Activated naive CD4-positive, alpha-beta T cell treated with anti-CD3 and anti-CD28 coated beads, Interleukin-2, amount 50 U/mL, for 72 hours (primary cell): ENCODE data around the gene TXNDC16. TPM values are rescaled to one million over a fixed set of nuclear protein-coding genes. Genes with fewer than 3 reads are reported as not detected.
"Not testable (repeated sequence)": the region's sequence is repeated elsewhere in the genome, so short reads cannot be mapped to it uniquely, and the experiment has no call there.

Source experiments
- ATAC-seq, 2 donors: fragments of 150-1000 bp; cut with Tn5 transposase; 2 replicates each; pipeline ENCODE4 v1.10.0; 2021; ENCODE audit warnings: mild to moderate bottlenecking in 2 of 2, moderate library complexity in 2 of 2
- DNase-seq, 2 donors: peaks; one replicate each; pipeline ENCODE4 v3.0.0; 2021 to 2022; ENCODE audit warnings: low spot score in 2 of 2
- H3K27ac Mint-ChIP-seq, 2 donors: one replicate each; pipeline ENCODE4 v1.8.0; 2022; ENCODE audit warnings: mild to moderate bottlenecking in 2 of 2, mixed read lengths in 2 of 2
- H3K36me3 Mint-ChIP-seq, 2 donors: one replicate each; pipeline ENCODE4 v1.8.0; 2022; ENCODE audit warnings: mixed read lengths in 2 of 2
- H3K9me3 Mint-ChIP-seq, 2 donors: one replicate each; pipeline ENCODE4 v1.8.0; 2022; ENCODE audit warnings: mixed read lengths in 2 of 2
- total RNA-seq, 2 donors: library from RNA; stranded (reverse); gene quantifications; one replicate each; pipeline ENCODE4 v1.2.3, GENCODE V29; 2022

TXNDC16 gene
- total RNA-seq, 2 donors from 2014 or later: 7.0 to 12.0 TPM

DNA sequence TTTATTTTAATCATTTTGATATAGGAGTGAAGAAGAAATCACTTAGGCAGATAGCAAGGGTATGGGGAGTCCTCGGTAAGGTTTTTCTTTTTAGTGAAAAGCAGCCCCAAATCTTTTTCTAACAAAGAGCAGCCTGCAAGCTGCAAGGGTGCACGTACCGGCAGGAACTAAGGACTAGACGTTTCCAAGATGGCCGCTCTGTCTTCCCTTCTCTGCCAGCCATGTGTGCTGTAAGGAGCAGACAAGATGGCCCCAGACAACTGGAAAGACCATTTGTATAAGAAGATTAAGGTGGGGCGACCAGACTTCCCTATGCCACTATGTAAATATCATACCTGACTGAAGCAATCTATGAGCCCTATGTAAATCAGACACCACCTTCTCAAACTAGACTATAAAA lies 79.6 kb downstream of the TXNDC16 start:
- ATAC-seq (no peak), DNase-seq (no peak)
- peaks cover 0 to 9% of the 10 kb centered on the region in 2 donors for H3K9me3 Mint-ChIP-seq
- no peak overlapping the region for H3K27ac Mint-ChIP-seq
- peaks cover 17 to 18% of the 10 kb centered on the region in 2 donors for H3K36me3 Mint-ChIP-seq

DNA sequence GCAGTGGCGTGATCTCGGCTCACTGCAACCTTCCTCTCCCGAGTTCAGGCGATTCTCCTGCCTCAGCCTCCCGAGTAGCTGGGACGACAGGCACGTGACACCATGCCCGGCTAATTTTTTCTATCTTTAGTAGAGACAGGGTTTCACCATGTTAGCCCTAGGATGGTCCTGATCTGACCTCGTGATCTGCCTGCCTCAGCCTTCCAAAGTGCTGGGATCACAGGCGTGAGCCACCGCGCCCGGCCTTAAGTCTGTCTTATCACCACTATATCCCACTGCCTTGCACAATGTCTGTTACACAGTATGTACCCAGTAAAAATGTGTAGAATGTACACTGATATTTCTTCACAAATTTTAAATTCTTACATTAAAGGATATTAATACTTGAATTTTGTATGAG lies 80.1 kb downstream of the TXNDC16 start:
- H3K9me3 Mint-ChIP-seq, ATAC-seq, H3K27ac Mint-ChIP-seq, DNase-seq: not testable (repeated sequence)
- H3K36me3 Mint-ChIP-seq: peaks cover 14 to 16% of the 10 kb centered on the region in 2 donors

DNA sequence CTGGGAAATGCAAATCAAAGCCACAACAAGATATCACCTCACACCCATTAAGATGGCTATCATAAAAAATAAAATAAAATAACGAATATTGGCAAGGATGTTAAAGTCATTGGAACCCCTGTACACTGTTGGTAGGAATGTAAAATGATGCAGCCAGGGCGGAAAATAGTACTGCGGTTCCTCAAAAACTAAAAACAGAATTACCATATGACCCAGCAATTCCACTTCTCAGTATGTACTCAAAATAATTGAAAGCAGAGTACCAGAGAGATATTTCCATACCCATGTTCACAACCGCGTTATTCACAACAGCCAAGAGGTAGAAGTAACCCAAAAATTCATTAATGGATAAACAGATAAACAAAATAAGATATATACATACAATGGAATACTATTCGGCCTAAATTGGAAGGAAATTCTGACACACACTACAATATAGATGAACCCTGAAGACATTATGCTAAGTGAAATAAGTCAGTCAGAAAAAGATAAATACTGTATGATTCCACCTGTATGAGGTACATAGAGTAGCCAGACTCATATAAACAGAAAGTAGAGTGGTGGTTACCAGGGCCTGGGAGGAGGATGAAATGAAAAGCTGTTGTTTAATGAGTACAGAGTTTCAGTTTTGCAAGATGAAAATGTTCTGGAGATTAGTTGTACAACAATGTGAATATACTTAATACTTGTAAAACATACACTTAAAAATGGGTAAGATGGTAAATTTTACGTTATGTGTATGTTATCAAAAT lies 84.6 kb downstream of the TXNDC16 start:
- DNase-seq (no peak), ATAC-seq (peak; percentile 47 to 99)
- Mint-ChIP-seq H3K27ac (peak overlapping the region in 1 of 2 donors; percentile 66), H3K36me3 (peaks cover 4 to 6% of the 10 kb centered on the region in 2 donors), H3K9me3 (no peaks in the 10 kb centered on the region)

DNA sequence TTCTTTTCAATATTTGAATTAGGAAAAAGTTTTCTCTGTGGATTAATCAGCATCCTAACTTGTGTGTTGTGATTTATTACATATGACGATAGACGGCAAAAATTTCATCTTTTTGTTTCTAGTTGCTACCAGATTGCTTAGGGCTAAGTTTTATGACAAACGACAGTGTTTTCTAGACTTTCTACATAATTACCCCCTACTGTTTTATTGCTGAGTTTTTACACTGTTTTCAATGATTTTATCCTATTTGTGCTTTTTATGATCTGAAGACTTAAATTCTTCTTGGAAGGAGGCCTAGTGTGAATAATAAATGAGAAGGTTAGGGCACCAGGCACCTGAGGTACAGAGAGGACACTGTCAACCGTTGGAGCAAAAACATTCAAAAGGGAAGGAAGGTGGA lies 88.1 kb downstream of the TXNDC16 start:
- peaks cover 25 to 26% of the 10 kb centered on the region in 2 donors for H3K36me3 Mint-ChIP-seq
- no peak for ATAC-seq
- no peak for DNase-seq
- no peak overlapping the region for H3K27ac Mint-ChIP-seq
- H3K9me3 Mint-ChIP-seq: peaks cover 0 to 5% of the 10 kb centered on the region in 2 donors

DNA sequence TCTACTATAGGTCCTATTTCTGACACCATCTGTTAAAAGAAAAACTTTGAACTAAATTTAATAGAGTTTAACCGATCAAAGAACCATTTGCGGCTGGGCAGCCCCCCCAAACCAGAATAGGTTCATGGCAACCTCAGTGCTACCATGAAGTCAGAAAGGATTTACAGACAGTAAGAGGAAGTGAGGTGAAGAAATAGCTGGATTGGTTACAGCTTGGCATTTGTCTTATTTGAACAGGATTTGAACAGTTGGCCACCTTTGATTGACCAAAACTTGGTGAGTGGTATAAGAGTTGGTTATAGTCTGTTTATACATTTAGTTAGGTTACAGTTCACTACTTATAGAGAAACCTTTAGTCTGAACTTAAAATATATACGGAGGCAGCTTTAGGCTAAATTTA lies 88.9 kb downstream of the TXNDC16 start:
- ATAC-seq: no peak
- H3K27ac Mint-ChIP-seq: no peak overlapping the region

DNA sequence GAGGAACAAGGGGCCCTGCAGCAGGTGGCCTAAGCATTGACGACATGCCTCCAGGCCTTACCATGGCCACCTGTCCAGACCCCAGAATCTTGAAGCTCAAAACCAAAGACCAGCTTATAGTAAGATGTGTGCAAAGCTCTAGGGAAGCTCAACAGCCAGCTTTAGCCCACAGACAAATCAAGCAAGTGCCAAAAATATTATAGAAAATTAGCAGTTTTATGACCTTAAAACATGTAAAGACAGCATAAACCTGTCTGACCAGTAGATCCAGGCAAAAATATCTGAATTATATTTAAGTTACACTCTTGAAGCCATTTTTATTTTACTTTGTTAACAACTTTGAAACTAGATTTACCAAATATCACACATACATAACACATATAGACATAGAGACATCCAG lies 90.6 kb downstream of the TXNDC16 start:
- ATAC-seq: no peak
- Mint-ChIP-seq H3K27ac (no peak overlapping the region), H3K36me3 (peaks cover 27% of the 10 kb centered on the region in 2 donors), H3K9me3 (peaks cover 0 to 5% of the 10 kb centered on the region in 2 donors)
- no peak for DNase-seq

More for the DNA sequence above, 88.9 kb downstream of the TXNDC16 start:
- H3K36me3 Mint-ChIP-seq: peaks cover 27% of the 10 kb centered on the region in 2 donors
- H3K9me3 Mint-ChIP-seq: peaks cover 0 to 5% of the 10 kb centered on the region in 2 donors
- no peak for DNase-seq

DNA sequence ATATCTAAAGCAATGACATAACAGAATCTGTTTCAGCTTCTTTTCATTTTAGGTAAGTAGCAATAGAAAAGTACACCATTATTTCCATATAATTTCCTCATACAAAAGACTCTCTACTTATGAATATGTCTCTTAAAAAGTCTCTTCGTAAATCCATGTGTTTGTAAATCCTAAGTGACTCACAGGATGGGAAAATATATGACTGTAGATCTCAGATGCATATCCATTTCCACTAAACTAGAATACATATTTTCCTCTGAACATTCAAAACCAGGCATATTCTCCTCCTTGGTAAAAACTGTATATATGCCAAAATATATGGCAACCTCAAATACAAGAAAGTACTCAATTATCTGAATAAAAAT lies 93.6 kb downstream of the TXNDC16 start:
- ATAC-seq: no peak
- Mint-ChIP-seq H3K9me3 (peaks cover 0 to 5% of the 10 kb centered on the region in 2 donors), H3K27ac (no peak overlapping the region), H3K36me3 (peaks cover 27% of the 10 kb centered on the region in 2 donors)
- no peak for DNase-seq

DNA sequence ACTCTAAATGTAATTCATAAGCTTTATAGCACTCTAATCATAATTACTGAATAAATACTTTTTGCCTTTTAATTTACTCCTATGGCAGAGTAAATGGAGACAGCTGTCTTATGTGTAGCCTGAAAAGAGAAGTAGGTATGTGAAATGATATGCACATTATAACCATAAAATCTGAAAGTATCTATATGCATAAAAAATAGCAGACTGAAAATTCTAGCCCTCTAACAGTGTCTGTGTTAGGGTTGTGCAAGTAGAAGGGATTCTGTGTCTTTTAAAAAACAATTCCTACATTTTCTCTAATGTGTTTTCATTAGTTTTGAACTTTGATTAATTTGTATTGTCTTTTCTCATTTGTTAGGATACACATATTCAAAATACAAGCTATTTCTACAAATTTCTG lies 94.9 kb downstream of the TXNDC16 start:
- no peak overlapping the region for H3K27ac Mint-ChIP-seq
- no peak for DNase-seq
- H3K36me3 Mint-ChIP-seq: peaks cover 25 to 30% of the 10 kb centered on the region in 2 donors
- H3K9me3 Mint-ChIP-seq: peaks cover 0 to 5% of the 10 kb centered on the region in 2 donors
- ATAC-seq: no peak

DNA sequence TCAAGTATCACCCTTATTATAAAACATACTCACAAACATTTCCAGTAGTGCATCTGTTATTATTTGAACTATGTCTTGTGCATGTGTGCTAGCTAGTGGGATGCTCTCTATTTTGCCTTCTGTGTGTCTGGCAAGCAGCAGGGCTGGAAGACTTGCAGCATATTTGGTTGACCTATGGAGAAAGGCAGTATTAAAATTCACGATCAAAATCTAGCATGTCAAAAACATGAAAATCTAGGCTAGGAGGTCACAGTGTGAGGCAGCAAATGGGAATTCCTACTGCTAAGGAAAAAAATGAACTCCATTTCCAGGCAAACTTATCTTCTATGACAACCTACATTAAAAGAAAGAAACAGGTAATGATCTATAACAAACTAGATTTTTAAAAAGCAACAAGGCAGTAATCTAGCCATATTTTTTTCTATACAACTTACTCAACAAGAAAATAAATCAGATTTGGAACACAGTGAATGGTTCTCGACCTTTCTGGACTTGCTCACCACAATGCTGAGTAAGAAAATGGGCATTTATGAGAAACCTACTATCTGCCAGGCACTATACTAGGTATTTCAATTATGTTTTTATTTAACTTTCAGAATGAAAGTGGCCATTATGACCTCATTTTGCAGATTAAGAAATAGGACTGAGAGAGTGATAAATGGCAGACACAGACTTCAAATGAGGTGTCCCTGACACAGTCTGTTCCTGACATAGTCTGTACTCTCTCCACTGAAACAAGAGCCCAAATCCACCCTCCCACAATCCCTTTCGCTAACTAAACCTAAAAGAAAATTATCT lies 96.8 kb downstream of the TXNDC16 start:
- DNase-seq (no peak), ATAC-seq (peak; percentile 7 to 28)
- Mint-ChIP-seq H3K27ac (no peak overlapping the region), H3K9me3 (peaks cover 0 to 5% of the 10 kb centered on the region in 2 donors), H3K36me3 (peaks cover 29 to 32% of the 10 kb centered on the region in 2 donors)

DNA sequence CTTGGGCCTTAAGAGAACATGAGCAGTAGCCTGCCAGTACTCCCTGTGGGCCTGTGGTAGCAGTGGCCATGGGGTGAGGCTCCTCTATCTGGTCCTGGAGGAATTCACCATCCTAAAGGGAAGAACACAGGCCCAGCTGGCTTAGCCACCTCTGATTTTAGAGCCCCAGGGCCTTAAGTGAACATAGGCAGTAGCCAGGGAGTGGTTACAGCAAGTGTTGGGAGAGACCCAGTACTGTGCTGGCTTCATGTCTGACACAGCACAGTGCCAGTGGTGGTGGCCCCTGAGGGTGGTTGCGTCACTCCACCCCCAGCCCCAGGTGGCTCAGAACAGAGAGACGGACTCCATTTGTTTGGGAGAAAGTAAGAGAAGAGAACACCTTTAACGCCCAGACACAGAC lies 105.1 kb downstream of the TXNDC16 start:
- no peak for ATAC-seq
- no peak overlapping the region for H3K27ac Mint-ChIP-seq
- H3K9me3 Mint-ChIP-seq: peaks cover 13 to 15% of the 10 kb centered on the region in 2 donors
- H3K36me3 Mint-ChIP-seq: peaks cover 35 to 37% of the 10 kb centered on the region in 2 donors
- DNase-seq: no peak

DNA sequence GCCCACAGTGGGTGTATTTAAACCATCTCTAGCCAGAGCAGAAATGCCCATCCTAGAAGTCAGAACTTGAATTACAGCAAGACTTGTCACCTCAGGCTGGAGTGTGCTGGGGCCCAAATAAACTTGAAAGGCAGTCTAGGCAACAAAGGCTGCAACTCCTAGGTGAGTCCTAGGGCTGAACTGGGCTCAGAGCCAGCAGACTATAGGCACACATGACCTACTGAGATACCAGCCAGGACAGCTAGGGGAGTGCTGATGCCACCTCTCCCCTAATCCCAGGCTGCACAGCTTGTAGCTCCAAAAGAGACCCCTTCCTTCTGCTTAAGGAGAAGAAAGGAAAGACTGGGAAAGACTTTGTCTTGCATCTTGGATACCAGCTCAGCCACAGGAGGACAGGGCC lies 106.0 kb downstream of the TXNDC16 start:
- peaks cover 13 to 15% of the 10 kb centered on the region in 2 donors for H3K9me3 Mint-ChIP-seq
- H3K27ac Mint-ChIP-seq: no peak overlapping the region
- DNase-seq (no peak), ATAC-seq (no peak)
- H3K36me3 Mint-ChIP-seq: peaks cover 29 to 32% of the 10 kb centered on the region in 2 donors

DNA sequence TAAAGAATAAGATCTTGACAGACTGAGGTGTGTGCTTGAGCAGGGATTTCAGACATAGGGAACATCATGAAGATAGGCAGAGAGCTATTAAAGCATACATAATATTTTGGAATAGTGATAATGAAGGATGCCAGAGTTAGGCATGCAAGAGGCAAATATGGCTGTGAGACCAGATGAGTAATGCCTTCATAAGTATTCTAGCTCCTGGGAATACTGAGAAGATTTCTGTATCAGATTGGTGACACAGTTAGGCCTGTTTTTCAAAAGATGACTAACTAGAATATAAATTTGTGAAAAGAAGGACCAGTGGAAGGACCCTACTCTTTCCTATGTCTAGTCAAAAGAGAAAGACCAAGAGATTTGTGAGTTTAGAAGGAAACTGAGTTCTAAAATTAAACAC lies 108.8 kb downstream of the TXNDC16 start:
- DNase-seq: no peak
- peaks cover 13 to 21% of the 10 kb centered on the region in 2 donors for H3K36me3 Mint-ChIP-seq
- ATAC-seq: no peak
- no peak overlapping the region for H3K27ac Mint-ChIP-seq
- peaks cover 2 to 7% of the 10 kb centered on the region in 2 donors for H3K9me3 Mint-ChIP-seq

DNA sequence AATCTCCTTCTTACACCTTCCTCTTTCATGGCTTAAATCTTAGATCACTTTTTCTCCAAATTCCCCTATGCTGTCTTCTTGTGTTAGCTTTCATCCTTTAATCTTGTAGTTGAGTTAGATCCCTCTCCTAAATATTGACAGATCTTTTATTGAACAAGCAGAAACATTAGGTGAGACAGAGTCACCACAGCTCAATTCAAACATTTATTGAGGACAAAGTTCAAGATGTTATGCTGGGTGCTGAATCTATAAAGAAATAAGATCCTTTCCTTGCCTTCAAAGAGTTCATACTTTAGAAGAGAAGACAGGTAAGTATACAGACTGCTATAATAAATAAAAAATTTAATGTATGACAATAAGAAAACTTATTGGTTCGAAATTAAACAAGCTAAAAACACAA lies 109.7 kb downstream of the TXNDC16 start:
- Mint-ChIP-seq H3K9me3 (peaks cover 0 to 3% of the 10 kb centered on the region in 2 donors), H3K27ac (no peak overlapping the region), H3K36me3 (peaks cover 4 to 12% of the 10 kb centered on the region in 2 donors)
- no peak for ATAC-seq
- no peak for DNase-seq

DNA sequence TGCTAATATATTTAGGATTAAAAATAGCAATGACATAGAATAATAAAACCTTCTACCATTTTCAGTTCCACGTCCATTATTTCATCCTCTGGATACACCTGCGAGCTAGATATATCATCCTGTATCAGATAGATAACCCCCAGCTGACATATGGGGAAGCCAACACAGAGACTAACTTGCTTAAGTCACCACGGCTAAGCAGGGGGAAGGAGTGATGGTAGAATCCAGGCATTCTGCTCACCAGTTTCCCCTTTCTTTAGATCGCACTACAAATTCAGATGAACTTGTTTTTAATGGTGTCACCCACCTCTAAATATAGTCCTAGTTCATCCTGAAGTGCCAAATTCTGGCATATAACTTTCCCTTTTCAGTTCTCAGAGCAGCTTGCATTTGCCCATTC lies 110.1 kb downstream of the TXNDC16 start:
- Mint-ChIP-seq H3K27ac (no peak overlapping the region), H3K36me3 (peaks cover 0 to 7% of the 10 kb centered on the region in 2 donors), H3K9me3 (no peaks in the 10 kb centered on the region)
- DNase-seq (no peak), ATAC-seq (no peak)

DNA sequence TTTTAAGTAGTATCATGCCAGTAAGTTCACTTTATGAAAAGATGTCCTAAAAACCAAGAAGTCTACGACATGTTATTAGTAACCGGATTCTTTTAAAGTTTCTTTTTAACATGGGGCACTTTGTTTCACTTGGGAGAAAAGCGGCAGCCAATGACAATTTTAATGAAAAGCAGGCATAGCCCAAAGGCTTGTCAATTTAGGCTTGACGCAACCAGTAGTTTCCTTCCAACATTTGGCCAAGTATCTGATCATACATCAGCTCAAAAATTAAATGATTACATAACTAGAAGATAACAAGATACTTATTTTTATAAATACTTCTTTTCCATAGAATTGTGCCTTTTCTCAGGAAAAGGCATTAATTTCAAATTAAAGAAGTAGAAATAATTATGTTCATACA lies 112.8 kb downstream of the TXNDC16 start:
- ATAC-seq (no peak), DNase-seq (no peak)
- H3K36me3 Mint-ChIP-seq: peaks cover 0 to 5% of the 10 kb centered on the region in 2 donors
- no peak overlapping the region for H3K27ac Mint-ChIP-seq
- H3K9me3 Mint-ChIP-seq: no peaks in the 10 kb centered on the region

DNA sequence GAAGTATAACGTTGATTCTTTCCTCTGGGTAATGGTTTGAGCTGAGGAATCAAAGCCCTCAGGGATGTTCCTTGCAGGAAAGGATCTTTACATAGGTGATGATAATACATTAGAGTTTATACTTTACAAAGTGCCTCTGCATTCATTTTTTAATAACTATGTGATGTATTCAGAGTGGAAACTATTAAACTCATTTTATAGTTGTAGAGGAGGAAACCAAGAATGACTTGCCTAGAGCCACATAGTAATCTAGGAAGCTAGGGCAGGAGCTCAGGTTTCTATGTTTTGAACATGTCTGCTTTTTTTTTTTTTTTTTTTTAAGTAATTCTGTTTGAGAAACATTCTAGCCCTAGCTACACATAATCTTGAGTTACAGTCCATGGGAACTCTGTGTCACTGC lies 117.3 kb downstream of the TXNDC16 start:
- no peak for DNase-seq
- H3K27ac Mint-ChIP-seq: no peak overlapping the region
- no peak for ATAC-seq
- no peaks in the 10 kb centered on the region for H3K36me3 Mint-ChIP-seq
- H3K9me3 Mint-ChIP-seq: no peaks in the 10 kb centered on the region

DNA sequence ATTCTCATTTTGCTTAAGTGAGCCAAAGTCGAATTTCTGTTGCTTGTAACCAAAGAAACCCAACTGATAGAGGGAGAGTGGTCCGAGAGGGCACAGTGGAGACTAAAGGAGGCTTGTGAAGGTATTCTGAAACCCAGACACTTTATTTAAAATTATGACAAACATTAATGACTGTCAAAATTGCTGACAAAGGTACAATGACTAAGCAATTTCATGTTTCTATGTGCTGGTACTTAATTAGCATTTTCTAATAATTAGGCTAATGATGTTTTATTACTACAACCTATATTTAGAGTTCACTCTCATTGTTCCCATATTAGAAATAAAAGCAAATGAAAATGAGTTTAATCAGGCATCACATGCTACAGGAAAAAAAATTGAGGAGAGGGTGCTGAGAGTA lies 121.8 kb downstream of the TXNDC16 start:
- peaks cover 0 to 12% of the 10 kb centered on the region in 2 donors for H3K36me3 Mint-ChIP-seq
- H3K9me3 Mint-ChIP-seq: no peaks in the 10 kb centered on the region
- DNase-seq: no peak
- ATAC-seq: no peak
- no peak overlapping the region for H3K27ac Mint-ChIP-seq
